VCaP (cell line): ENCODE data around the gene CTIF.

Experiments
- H3K27ac ChIP-seq: fragments of 450-650 bp; 2 replicates; pipeline ENCODE4 v1.5.1; 2017
- CTCF ChIP-seq: fragments of 450-650 bp; conservative IDR thresholded peaks from 2 replicates; pipeline ENCODE4 v1.5.1; 2017; ENCODE audit warnings: mild to moderate bottlenecking, moderate library complexity

Gene CTIF

GRCh38 chr18:48819781-48820482, 281.1 kb downstream of the CTIF start:
- no peak for TF ChIP-seq CTCF
- H3K27ac ChIP-seq = no peak overlapping the region

- TF ChIP-seq CTCF = no peak
- no peak overlapping the region for H3K27ac ChIP-seq
Measured at GRCh38 chr18:48820483-48821250, 281.8 kb downstream of the CTIF start.

- no peak overlapping the region for H3K27ac ChIP-seq
- TF ChIP-seq CTCF = no peak
Measured at GRCh38 chr18:48821251-48821590, 282.4 kb downstream of the CTIF start.

- H3K27ac ChIP-seq = no peak overlapping the region
- TF ChIP-seq CTCF = no peak
Measured at GRCh38 chr18:48821845-48822244, 283.0 kb downstream of the CTIF start.

GRCh38 chr18:48824231-48824970, 285.6 kb downstream of the CTIF start:
- H3K27ac ChIP-seq = no peak overlapping the region

GRCh38 chr18:48825101-48825745, 286.4 kb downstream of the CTIF start:
- H3K27ac ChIP-seq = no peak overlapping the region
- TF ChIP-seq CTCF = no peak

More at GRCh38 chr18:48824231-48824970, 285.6 kb downstream of the CTIF start:
- TF ChIP-seq CTCF = no peak

GRCh38 chr18:48826271-48826670, 287.4 kb downstream of the CTIF start:
- H3K27ac ChIP-seq = no peak overlapping the region
- TF ChIP-seq CTCF = no peak
